GM04503 (cell line): ENCODE data around the gene CBX8.

Experiments
- DNase-seq: peaks from one replicate; pipeline ENCODE4 v3.0.0-alpha.2; 2012; ENCODE audit warnings: low read depth

The CBX8 gene

GRCh38 chr17:79796763-79797491 lies at the start of gene CBX8:
Gene CBX8 (minus strand): TSS chr17:79797077. CDS start chr17:79796998, 79 bp downstream.
- peak; percentile 87 for DNase-seq

GRCh38 chr17:79845601-79845949 lies 48.7 kb upstream of the CBX8 start:
- DNase-seq = no peak

GRCh38 chr17:79844869-79845600 lies 48.2 kb upstream of the CBX8 start:
- no peak for DNase-seq

- DNase-seq = no peak
Observed at GRCh38 chr17:79843816-79844800, 47.2 kb upstream of the CBX8 start.

GRCh38 chr17:79843474-79843815 lies 46.6 kb upstream of the CBX8 start:
- DNase-seq = no peak

GRCh38 chr17:79842656-79843473 lies 46.0 kb upstream of the CBX8 start:
- no peak for DNase-seq

- no peak for DNase-seq
Observed at GRCh38 chr17:79842136-79842655, 45.3 kb upstream of the CBX8 start.

GRCh38 chr17:79841369-79842135 lies 44.7 kb upstream of the CBX8 start:
- DNase-seq = no peak

- DNase-seq = no peak
Observed at GRCh38 chr17:79840989-79841286, 44.1 kb upstream of the CBX8 start.

- DNase-seq = no peak
Observed at GRCh38 chr17:79840269-79840988, 43.6 kb upstream of the CBX8 start.

GRCh38 chr17:79839356-79840268 lies 42.7 kb upstream of the CBX8 start, which contains the start of gene CBX4:
Gene CBX4 (minus strand): TSS chr17:79839440. CDS start chr17:79839251, 189 bp downstream.
- peak; percentile 47 for DNase-seq

- DNase-seq = no peak
Observed at GRCh38 chr17:79838522-79839274, 41.8 kb upstream of the CBX8 start.

- no peak for DNase-seq
Observed at GRCh38 chr17:79837888-79838521, 41.1 kb upstream of the CBX8 start.

- DNase-seq = no peak
Observed at GRCh38 chr17:79836972-79837887, 40.4 kb upstream of the CBX8 start.

GRCh38 chr17:79836510-79836971 lies 39.7 kb upstream of the CBX8 start:
- DNase-seq = no peak

- no peak for DNase-seq
Observed at GRCh38 chr17:79835953-79836509, 39.2 kb upstream of the CBX8 start.
